Neuronal stem cell (in vitro differentiated cells): ENCODE results near the gene MYH8.

ENCODE experiments used
- DNase-seq: peaks from one replicate; pipeline ENCODE4 v3.0.0-alpha.2; 2013; ENCODE audit warnings: low spot score
- H2AFZ ChIP-seq: one replicate; pipeline ENCODE4 v1.6.1; 2013; ENCODE audit warnings: mild to moderate bottlenecking, low read length, inconsistent platforms
- H2AK5ac ChIP-seq: 2 replicates; pipeline ENCODE4 v1.6.1; 2013; ENCODE audit warnings: low read depth, mild to moderate bottlenecking, inconsistent platforms, low read length, moderate library complexity, mixed read lengths
- H2BK120ac ChIP-seq: 2 replicates; pipeline ENCODE4 v1.6.1; 2013; ENCODE audit warnings: low read depth, mild to moderate bottlenecking, inconsistent platforms, low read length, moderate library complexity, mixed read lengths
- H2BK12ac ChIP-seq: one replicate; pipeline ENCODE4 v1.6.1; 2013; ENCODE audit warnings: low read length, inconsistent platforms
- H2BK15ac ChIP-seq: 2 replicates; pipeline ENCODE4 v1.6.1; 2013; ENCODE audit warnings: mild to moderate bottlenecking, low read length, inconsistent platforms, mixed read lengths
- H2BK5ac ChIP-seq: one replicate; pipeline ENCODE4 v1.6.1; 2013; ENCODE audit warnings: inconsistent platforms, mild to moderate bottlenecking, low read length, moderate library complexity
- H3K14ac ChIP-seq: one replicate; pipeline ENCODE4 v1.6.1; 2013; ENCODE audit warnings: low read length, inconsistent platforms
- H3K18ac ChIP-seq: 2 replicates; pipeline ENCODE4 v1.6.1; 2013; ENCODE audit warnings: low read length, inconsistent platforms
- H3K23ac ChIP-seq: 2 replicates; pipeline ENCODE4 v1.6.1; 2013; ENCODE audit warnings: low read depth, mild to moderate bottlenecking, mixed read lengths, low read length, inconsistent platforms; ENCODE audit not compliant: poor library complexity
- H3K27ac ChIP-seq: replicated peaks from 3 replicates; pipeline ENCODE4 v1.5.1; 2013; ENCODE audit warnings: low read length, inconsistent platforms
- H3K27me3 ChIP-seq, 3 experiments: 2 replicates each; pipeline ENCODE4 v1.6.1; 2013; ENCODE audit warnings: low read length in 3 of 3, mild to moderate bottlenecking in 2 of 3, inconsistent platforms in 1 of 3, low read depth in 1 of 3, mixed read lengths in 1 of 3, moderate library complexity in 1 of 3; ENCODE audit not compliant: control insufficient read depth in 3 of 3, insufficient read depth in 3 of 3
- H3K36me3 ChIP-seq, 2 donors: replicated peaks in 1 of 2; 2 replicates each; pipeline ENCODE4 v1.6.1; 2013; ENCODE audit warnings: low read length in 2 of 2; ENCODE audit not compliant: control insufficient read depth in 2 of 2, insufficient read depth in 2 of 2
- H3K4ac ChIP-seq: 2 replicates; pipeline ENCODE4 v1.6.1; 2013; ENCODE audit warnings: inconsistent platforms, mild to moderate bottlenecking, low read length, moderate library complexity
- H3K4me1 ChIP-seq, 2 donors: 1 replicate in 1 of 2; 2 replicates in 1 of 2; pipeline ENCODE4 v1.6.1; 2013; ENCODE audit warnings: low read length in 2 of 2, low read depth in 1 of 2; ENCODE audit not compliant: control insufficient read depth in 2 of 2, insufficient read depth in 1 of 2
- H3K4me2 ChIP-seq: one replicate; pipeline ENCODE4 v1.6.1; 2013; ENCODE audit warnings: mild to moderate bottlenecking, low read length, inconsistent platforms; ENCODE audit not compliant: insufficient read depth, poor library complexity, severe bottlenecking
- H3K4me3 ChIP-seq, 2 donors: 2 replicates each; pipeline ENCODE4 v1.5.1; 2013; ENCODE audit warnings: low read length in 2 of 2, mild to moderate bottlenecking in 2 of 2, inconsistent platforms in 1 of 2, moderate library complexity in 1 of 2
- H3K79me1 ChIP-seq: one replicate; pipeline ENCODE4 v1.6.1; 2013; ENCODE audit warnings: low read depth, mild to moderate bottlenecking, inconsistent platforms, low read length, moderate library complexity
- H3K9ac ChIP-seq: one replicate; pipeline ENCODE4 v1.6.1; 2013; ENCODE audit warnings: mild to moderate bottlenecking, low read depth, low read length, inconsistent platforms; ENCODE audit not compliant: poor library complexity
- H3K9me3 ChIP-seq, 2 donors: replicated peaks in 1 of 2; 2 replicates each; pipeline versions ENCODE3 to v1.6.1; 2013; ENCODE audit warnings: low read length in 2 of 2, mild to moderate bottlenecking in 2 of 2, inconsistent platforms in 1 of 2, low read depth in 1 of 2, mixed read lengths in 1 of 2, moderate library complexity in 1 of 2; ENCODE audit not compliant: control insufficient read depth in 2 of 2, insufficient read depth in 1 of 2
- H4K8ac ChIP-seq: one replicate; pipeline ENCODE4 v1.6.1; 2013; ENCODE audit warnings: low read depth, mild to moderate bottlenecking, inconsistent platforms, low read length, moderate library complexity
- H4K91ac ChIP-seq: one replicate; pipeline ENCODE4 v1.6.1; 2013; ENCODE audit warnings: low read length, low read depth, mild to moderate bottlenecking, inconsistent platforms; ENCODE audit not compliant: poor library complexity
- WGBS, 2 donors: extraction: QIAGEN DNeasy Blood & Tissue Kit; methylation state at CpG; one replicate each; pipeline ENCODE4 v1.1.7; 2013; ENCODE audit warnings: missing lambda C conversion rate in 2 of 2, mixed read lengths in 1 of 2; ENCODE audit not compliant: insufficient read length in 2 of 2, insufficient replicate concordance in 1 of 2; ENCODE audit errors: extremely low coverage in 2 of 2; 5-methylcytosine and 5-hydroxymethylcytosine counted together

MYH8 gene

GRCh38 chr17:10435096-10435495, 13.3 kb upstream of the MYH8 start:
- no peaks in the 10 kb centered on the region for H3K9me3 ChIP-seq
- H3K4me3 ChIP-seq: no peak overlapping the region

GRCh38 chr17:10429421-10430045, 7.8 kb upstream of the MYH8 start:
- Histone ChIP-seq H4K8ac (no peak overlapping the region), H3K23ac (no peak overlapping the region), H4K91ac (no peak overlapping the region)

More at GRCh38 chr17:10435096-10435495, 13.3 kb upstream of the MYH8 start:
- H3K4ac ChIP-seq: no peak overlapping the region
- no peak overlapping the region for H4K91ac ChIP-seq
- no peak overlapping the region for H3K23ac ChIP-seq
- no peak overlapping the region for H3K18ac ChIP-seq
- H3K14ac ChIP-seq: no peak overlapping the region
- H3K4me1 ChIP-seq: no peaks in the 10 kb centered on the region
- H2AFZ ChIP-seq: no peak overlapping the region
- no peak overlapping the region for H3K4me2 ChIP-seq
- H3K79me1 ChIP-seq: no peaks in the 10 kb centered on the region
- no peak overlapping the region for H2BK15ac ChIP-seq
- H3K27me3 ChIP-seq: no peaks in the 10 kb centered on the region
- H4K8ac ChIP-seq: no peak overlapping the region
- no peak overlapping the region for H2BK12ac ChIP-seq
- no peak overlapping the region for H3K9ac ChIP-seq
- no peak for DNase-seq
- no peak overlapping the region for H2AK5ac ChIP-seq
- WGBS, 2 donors: no CpG with 5 or more reads among the region's 3 CpGs
- no peak overlapping the region for H2BK5ac ChIP-seq
- no peaks in the 10 kb centered on the region for H3K36me3 ChIP-seq
- no peak overlapping the region for H3K27ac ChIP-seq
- no peak overlapping the region for H2BK120ac ChIP-seq

GRCh38 chr17:10428781-10429180, 7.0 kb upstream of the MYH8 start:
- Histone ChIP-seq H3K9ac (no peak overlapping the region), H4K91ac (no peak overlapping the region), H2BK15ac (no peak overlapping the region), H3K14ac (no peak overlapping the region), H3K27ac (no peak overlapping the region), H4K8ac (no peak overlapping the region), H3K79me1 (no peaks in the 10 kb centered on the region), H3K27me3 (no peaks in the 10 kb centered on the region), H3K18ac (no peak overlapping the region), H3K4me1 (no peaks in the 10 kb centered on the region), H2AK5ac (no peak overlapping the region), H3K4me2 (no peak overlapping the region), H2BK5ac (no peak overlapping the region), H3K36me3 (no peaks in the 10 kb centered on the region), H3K4ac (no peak overlapping the region), H3K4me3 (no peak overlapping the region), H2BK12ac (no peak overlapping the region), H3K9me3 (no peaks in the 10 kb centered on the region), H3K23ac (no peak overlapping the region), H2AFZ (no peak overlapping the region), H2BK120ac (no peak overlapping the region)
- DNase-seq: no peak
- WGBS, 2 donors: no CpG with 5 or more reads among the region's 2 CpGs

More at GRCh38 chr17:10429421-10430045, 7.8 kb upstream of the MYH8 start:
- no peaks in the 10 kb centered on the region for H3K4me1 ChIP-seq
- H3K27me3 ChIP-seq: no peaks in the 10 kb centered on the region
- DNase-seq: no peak
- H3K18ac ChIP-seq: no peak overlapping the region
- no peaks in the 10 kb centered on the region for H3K79me1 ChIP-seq
- no peak overlapping the region for H3K4me2 ChIP-seq
- H3K14ac ChIP-seq: no peak overlapping the region
- no peak overlapping the region for H2BK15ac ChIP-seq
- no peaks in the 10 kb centered on the region for H3K36me3 ChIP-seq
- no peaks in the 10 kb centered on the region for H3K9me3 ChIP-seq
- H2AK5ac ChIP-seq: no peak overlapping the region
- H2BK120ac ChIP-seq: no peak overlapping the region
- H3K27ac ChIP-seq: no peak overlapping the region
- H2AFZ ChIP-seq: no peak overlapping the region
- no peak overlapping the region for H3K9ac ChIP-seq
- H2BK5ac ChIP-seq: no peak overlapping the region
- H3K4ac ChIP-seq: no peak overlapping the region
- no peak overlapping the region for H2BK12ac ChIP-seq
- WGBS, 2 donors: no CpG with 5 or more reads among the region's 2 CpGs
- H3K4me3 ChIP-seq: no peak overlapping the region

- Histone ChIP-seq H2BK120ac (no peak overlapping the region), H3K9ac (no peak overlapping the region), H3K18ac (no peak overlapping the region), H3K4me3 (no peak overlapping the region), H2AK5ac (no peak overlapping the region), H3K4ac (no peak overlapping the region), H3K4me1 (no peaks in the 10 kb centered on the region), H3K79me1 (no peaks in the 10 kb centered on the region), H3K14ac (no peak overlapping the region), H4K91ac (no peak overlapping the region), H3K27ac (no peak overlapping the region), H2AFZ (no peak overlapping the region), H3K36me3 (no peaks in the 10 kb centered on the region), H2BK5ac (no peak overlapping the region), H2BK15ac (no peak overlapping the region), H3K4me2 (no peak overlapping the region), H3K27me3 (no peaks in the 10 kb centered on the region), H4K8ac (no peak overlapping the region), H2BK12ac (no peak overlapping the region), H3K9me3 (no peaks in the 10 kb centered on the region), H3K23ac (no peak overlapping the region)
- no peak for DNase-seq
- WGBS, 2 donors: no CpG with 5 or more reads among the region's 2 CpGs
Measured at GRCh38 chr17:10421211-10421610, 539 bp downstream of the MYH8 start.
